ENCODE results near the gene CCDC47. TPM values are rescaled to one million over a fixed set of nuclear protein-coding genes. Genes with fewer than 3 reads are reported as not detected.

CCDC47 gene, protein sequence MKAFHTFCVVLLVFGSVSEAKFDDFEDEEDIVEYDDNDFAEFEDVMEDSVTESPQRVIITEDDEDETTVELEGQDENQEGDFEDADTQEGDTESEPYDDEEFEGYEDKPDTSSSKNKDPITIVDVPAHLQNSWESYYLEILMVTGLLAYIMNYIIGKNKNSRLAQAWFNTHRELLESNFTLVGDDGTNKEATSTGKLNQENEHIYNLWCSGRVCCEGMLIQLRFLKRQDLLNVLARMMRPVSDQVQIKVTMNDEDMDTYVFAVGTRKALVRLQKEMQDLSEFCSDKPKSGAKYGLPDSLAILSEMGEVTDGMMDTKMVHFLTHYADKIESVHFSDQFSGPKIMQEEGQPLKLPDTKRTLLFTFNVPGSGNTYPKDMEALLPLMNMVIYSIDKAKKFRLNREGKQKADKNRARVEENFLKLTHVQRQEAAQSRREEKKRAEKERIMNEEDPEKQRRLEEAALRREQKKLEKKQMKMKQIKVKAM
- 59.0 and 97.6 TPM in 2 replicates for total RNA-seq (ENCODE audit: low replicate concordance)

DNA sequence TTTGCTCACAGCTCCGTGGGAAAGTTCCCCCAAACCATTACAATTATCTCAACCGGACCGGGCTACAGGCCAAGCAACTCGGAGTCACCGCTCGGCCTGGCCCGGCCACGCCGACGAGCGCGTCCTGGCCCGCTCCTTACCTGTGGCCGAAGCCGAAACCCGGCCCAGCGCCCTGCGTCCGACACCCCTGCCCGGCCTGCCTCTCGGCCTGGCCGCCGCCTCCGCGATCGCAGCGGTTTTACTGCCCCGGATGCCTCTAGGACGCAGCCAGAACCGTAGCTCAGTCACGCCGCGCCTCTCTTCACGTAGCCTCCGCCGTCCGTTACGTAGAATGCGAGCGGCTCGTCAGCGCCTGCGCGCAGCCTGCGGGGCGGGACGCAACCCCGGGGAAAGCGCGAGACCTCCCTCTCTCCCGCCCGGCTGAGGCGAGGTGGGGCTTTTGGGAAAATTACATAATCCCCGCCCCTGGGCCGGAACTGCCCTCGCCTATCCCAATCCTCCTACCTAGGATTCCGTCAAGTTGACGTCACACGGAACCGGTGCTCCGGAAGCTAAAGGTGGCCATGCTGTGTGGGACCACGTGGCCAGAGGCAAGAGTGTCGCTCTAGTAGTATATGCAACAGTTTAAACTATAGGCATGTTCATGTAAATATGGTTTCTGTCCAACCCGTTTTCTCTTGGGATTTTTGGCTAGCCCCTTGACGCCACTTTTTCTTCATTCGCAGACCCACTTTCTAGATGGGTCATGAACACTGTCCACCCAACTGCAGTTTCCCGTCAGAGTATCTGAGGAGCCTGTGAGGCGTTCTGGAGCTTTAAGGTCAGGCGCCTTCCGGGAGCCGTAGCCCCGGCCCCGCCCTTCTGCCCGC lies at the start of gene CCDC47:
Gene CCDC47, minus strand, starts transcription at position 326 of the 869 bp plus-strand sequence. CDS start 7,422 bp downstream, outside the sequence.

DNA sequence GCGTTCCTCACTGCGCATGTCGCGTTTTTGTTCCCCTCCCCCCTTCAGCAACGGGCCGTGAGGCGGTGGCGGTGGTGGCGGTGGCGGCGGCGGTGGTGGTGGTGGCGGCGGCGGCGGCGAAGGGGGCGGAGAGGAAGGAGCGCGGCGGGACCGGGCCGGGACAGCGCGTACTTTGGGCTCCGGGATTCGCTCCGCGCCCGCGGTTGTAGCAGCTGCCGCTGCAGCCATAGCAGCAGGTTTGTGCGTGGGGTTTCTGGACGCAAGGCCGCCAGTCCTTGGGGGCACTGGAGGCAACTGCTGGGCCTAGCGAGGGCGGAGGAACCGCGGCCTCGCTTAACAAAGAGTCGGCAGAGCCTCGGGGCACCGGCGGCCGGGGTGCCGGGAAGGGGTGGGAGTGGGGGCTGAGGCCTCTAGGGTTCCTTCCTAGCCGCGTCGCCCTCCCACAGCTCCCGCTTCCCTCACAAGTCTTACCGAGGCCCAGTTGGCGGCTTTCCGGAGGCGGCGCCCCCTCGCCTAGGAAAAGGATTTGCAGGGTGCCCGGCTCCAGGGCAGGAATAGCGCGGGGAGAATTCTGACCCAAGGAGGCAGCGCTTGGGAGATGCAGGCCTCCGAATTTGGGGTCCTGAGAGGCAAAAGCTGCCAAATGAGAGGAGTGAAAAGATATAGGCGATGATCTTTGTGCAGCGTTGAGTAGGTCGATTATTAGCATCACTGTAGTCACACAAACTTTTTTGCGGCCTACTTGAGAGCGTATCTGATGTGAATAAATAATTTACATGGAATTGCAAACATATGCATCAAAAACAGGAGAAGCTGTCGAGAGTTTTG lies 958 bp upstream of the CCDC47 start, which contains the start of gene DDX42:
Gene DDX42, plus strand, starts transcription at position 30 of the 828 bp plus-strand sequence. CDS start 12,880 bp downstream, outside the sequence.

DNA sequence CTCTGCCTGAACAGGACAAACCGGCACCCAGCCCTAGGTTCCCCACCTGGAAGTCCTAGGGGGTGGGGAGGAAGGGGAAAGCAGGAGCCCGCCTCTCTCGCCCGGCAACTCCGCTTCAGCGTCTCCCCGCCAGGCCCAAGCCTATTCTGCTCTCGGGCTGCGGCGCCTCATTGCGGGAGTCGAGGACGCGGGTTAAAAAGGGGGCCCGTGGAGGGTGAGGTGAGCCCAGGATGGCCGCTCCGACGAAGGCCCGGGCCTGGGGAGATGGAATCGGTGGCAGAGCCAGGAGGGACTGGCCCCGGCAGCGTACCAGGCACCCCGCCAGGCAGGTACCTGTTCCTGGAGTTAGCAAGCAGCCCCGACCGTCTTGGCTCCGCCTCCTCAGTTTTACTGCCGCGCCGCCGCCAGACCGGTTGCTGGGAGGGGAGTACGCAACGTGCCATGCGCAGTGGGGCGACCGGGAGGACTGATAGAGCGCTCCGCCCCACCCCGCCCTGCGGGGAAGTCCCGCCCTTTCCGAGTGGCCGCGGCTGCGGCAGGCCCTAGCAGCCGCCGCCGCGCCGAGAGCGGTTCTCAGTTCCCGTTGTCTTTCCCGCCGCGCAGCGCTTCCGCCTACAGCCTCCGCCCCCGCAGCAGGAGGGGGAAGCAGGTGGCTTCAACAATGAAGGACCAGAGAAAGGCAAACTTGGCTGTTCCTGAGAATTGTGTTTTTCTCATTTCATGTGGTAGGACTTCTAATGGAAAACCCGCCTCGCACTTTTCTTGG lies 31.8 kb downstream of the CCDC47 start, which contains the start of gene STRADA:
Gene STRADA, minus strand, starts transcription at position 392 of the 766 bp plus-strand sequence. CDS start 13,430 bp downstream, outside the sequence.

DNA sequence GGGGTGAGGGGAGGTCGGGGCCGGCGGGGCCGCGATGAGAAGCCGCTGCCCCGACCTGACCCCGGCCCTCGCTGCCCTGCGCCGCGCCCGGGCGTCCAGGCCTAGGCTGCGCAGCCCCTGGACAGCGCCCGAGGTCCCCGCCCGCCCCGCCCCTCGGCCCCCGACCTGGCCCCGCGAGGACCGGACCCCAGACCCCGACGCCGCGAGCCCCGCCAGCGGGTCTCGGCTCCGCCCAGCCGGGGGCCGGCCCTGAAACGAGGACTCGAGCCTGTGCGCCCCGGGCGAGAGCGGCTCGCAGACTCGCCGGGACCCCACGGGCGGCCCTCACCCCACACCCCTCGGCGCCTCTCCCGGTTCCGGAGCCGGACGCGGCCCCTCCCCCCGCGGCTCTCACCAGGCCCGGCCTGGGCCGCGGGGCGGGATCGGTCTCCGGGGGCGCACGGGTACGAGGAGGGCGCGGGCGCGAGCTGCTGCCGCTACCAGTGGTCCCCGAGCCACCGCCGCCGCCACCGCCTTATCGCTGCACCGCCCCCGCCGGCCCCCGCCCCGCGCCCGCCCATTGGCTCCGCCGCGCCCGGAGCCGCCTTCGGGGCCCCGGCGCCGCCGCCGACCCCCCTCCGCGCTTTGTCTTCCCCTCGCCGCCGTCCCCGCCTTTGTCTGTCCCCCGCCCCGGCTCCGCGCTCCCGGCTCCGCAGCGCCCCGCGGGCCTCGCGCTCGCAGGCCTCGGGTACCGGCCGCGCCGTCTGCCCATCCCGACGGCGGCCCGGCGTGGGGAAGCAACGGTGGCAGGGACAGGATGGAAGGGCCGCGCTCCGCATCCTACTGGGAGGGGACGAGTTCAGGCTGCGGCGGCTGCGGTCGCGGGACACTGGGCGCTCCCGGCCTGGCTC lies 73.5 kb downstream of the CCDC47 start, which contains the start of gene LIMD2:
Gene LIMD2, minus strand, starts transcription at position 488 of the 890 bp plus-strand sequence. CDS start 827 bp downstream, outside the sequence.

Other genes with a start within 250 kb of the CCDC47 start
- gene DCAF7, start 223.1 kb downstream of the CCDC47 start, total RNA-seq (ENCODE audit: low replicate concordance) = 11.2 and 12.6 TPM in 2 replicates
- gene TACO1, start 172.7 kb downstream of the CCDC47 start, total RNA-seq (ENCODE audit: low replicate concordance) = 8.5 and 13.6 TPM in 2 replicates
- gene MAP3K3, start 151.2 kb downstream of the CCDC47 start, total RNA-seq (ENCODE audit: low replicate concordance) = 27.4 and 42.9 TPM in 2 replicates
- 1.1 and 7.4 TPM in 2 replicates for gene LIMD2, start 73.5 kb downstream of the CCDC47 start, total RNA-seq (ENCODE audit: low replicate concordance)
- gene STRADA, start 31.8 kb downstream of the CCDC47 start, total RNA-seq (ENCODE audit: low replicate concordance) = 14.0 and 22.5 TPM in 2 replicates
- 53.7 and 57.8 TPM in 2 replicates for gene DDX42, start 573 bp upstream of the CCDC47 start, total RNA-seq (ENCODE audit: low replicate concordance)
- gene PSMC5, start 53.8 kb upstream of the CCDC47 start, total RNA-seq (ENCODE audit: low replicate concordance) = 96.3 and 113 TPM in 2 replicates
- 61.0 and 70.8 TPM in 2 replicates for gene FTSJ3, start 54.1 kb upstream of the CCDC47 start, total RNA-seq (ENCODE audit: low replicate concordance)
- gene SMARCD2, start 69.1 kb upstream of the CCDC47 start, total RNA-seq (ENCODE audit: low replicate concordance) = 75.8 and 83.0 TPM in 2 replicates
- gene CSH2, start 100.1 kb upstream of the CCDC47 start, total RNA-seq (ENCODE audit: low replicate concordance) = not detected in 2 replicates
- not detected in 2 replicates for gene GH2, start 108.3 kb upstream of the CCDC47 start, total RNA-seq (ENCODE audit: low replicate concordance)
- not detected in 2 replicates for gene CSH1, start 123.0 kb upstream of the CCDC47 start, total RNA-seq (ENCODE audit: low replicate concordance)
- gene CSHL1, start 137.7 kb upstream of the CCDC47 start, total RNA-seq (ENCODE audit: low replicate concordance) = not detected in 2 replicates
- not detected in 2 replicates for gene GH1, start 145.2 kb upstream of the CCDC47 start, total RNA-seq (ENCODE audit: low replicate concordance)
- 1.8 TPM in 1 of 2 replicates, not detected in the other for gene CD79B, start 158.7 kb upstream of the CCDC47 start, total RNA-seq (ENCODE audit: low replicate concordance)
- gene SCN4A, start 199.3 kb upstream of the CCDC47 start, total RNA-seq (ENCODE audit: low replicate concordance) = not detected in 2 replicates
- gene PRR29, start 224.8 kb upstream of the CCDC47 start, total RNA-seq (ENCODE audit: low replicate concordance) = 0.15 and 0.70 TPM in 2 replicates
- 1.8 and 7.6 TPM in 2 replicates for gene ICAM2, start 247.0 kb upstream of the CCDC47 start, total RNA-seq (ENCODE audit: low replicate concordance)

Measured in smooth muscle cell of the coronary artery (primary cell).